ENCODE results near the gene ZNF827.

ZNF827 gene

GRCh38 chr4:145867406-145867805 lies 71.2 kb downstream of the ZNF827 start:
- peaks cover 57% of the 10 kb centered on the region; the same call in 1 of the 2 replicates for H3K36me3 ChIP-seq (ENCODE audit: insufficient read depth, low read length)

GRCh38 chr4:145866991-145867390 lies 71.6 kb downstream of the ZNF827 start:
- peaks cover 56% of the 10 kb centered on the region; the same call in 1 of the 2 replicates for H3K36me3 ChIP-seq (ENCODE audit: insufficient read depth, low read length)
- no peak overlapping the region for H2AFZ ChIP-seq (ENCODE audit: low read length)
- H3K9me3 ChIP-seq (ENCODE audit: insufficient read depth, low read depth, low read length) = no peaks in the 10 kb centered on the region
- H3K9me2 ChIP-seq (replicated peaks; ENCODE audit: low read depth, low read length) = no peaks in the 10 kb centered on the region
- TF ChIP-seq EZH2phosphoT487 (IDR thresholded peaks at IDR 0.05; ENCODE audit: borderline replicate concordance) (no peak), CTCF (conservative IDR thresholded peaks at IDR 0.05; ENCODE audit: low read length) (no peak)
- H3K4me2 ChIP-seq (ENCODE audit: low read depth, low read length, poor library complexity, severe bottlenecking) = no peak overlapping the region
- peaks cover 33% of the 10 kb centered on the region for H3K79me2 ChIP-seq (ENCODE audit: insufficient read depth, low read length)
- no peak overlapping the region for H3K9ac ChIP-seq (ENCODE audit: low read depth, low read length, poor library complexity, severe bottlenecking)
- H3K4me3 ChIP-seq (ENCODE audit: low read length, poor library complexity, severe bottlenecking) = no peak overlapping the region
- peaks cover 21% of the 10 kb centered on the region for H3K4me1 ChIP-seq (ENCODE audit: insufficient read depth, low read length, poor library complexity, severe bottlenecking)
- H3F3A ChIP-seq (ENCODE audit: low read depth) = 0 out of 2 replicates have a peak, but pooled peaks cover 3% of the 10 kb centered on the region
- peaks cover 8% of the 10 kb centered on the region for H4K20me1 ChIP-seq (ENCODE audit: insufficient read depth, low read length, poor library complexity, severe bottlenecking)
- H3K27me3 ChIP-seq (ENCODE audit: insufficient read depth, low read length, poor library complexity, severe bottlenecking) = no peaks in the 10 kb centered on the region

More at GRCh38 chr4:145867406-145867805, 71.2 kb downstream of the ZNF827 start:
- H3K9me2 ChIP-seq (replicated peaks; ENCODE audit: low read depth, low read length) = no peaks in the 10 kb centered on the region
- 0 out of 2 replicates have a peak, but pooled peaks cover 3% of the 10 kb centered on the region for H3F3A ChIP-seq (ENCODE audit: low read depth)
- peaks cover 8% of the 10 kb centered on the region for H4K20me1 ChIP-seq (ENCODE audit: insufficient read depth, low read length, poor library complexity, severe bottlenecking)
- no peak overlapping the region for H3K9ac ChIP-seq (ENCODE audit: low read depth, low read length, poor library complexity, severe bottlenecking)
- H3K4me3 ChIP-seq (ENCODE audit: low read length, poor library complexity, severe bottlenecking) = no peak overlapping the region
- peaks cover 22% of the 10 kb centered on the region for H3K4me1 ChIP-seq (ENCODE audit: insufficient read depth, low read length, poor library complexity, severe bottlenecking)
- H2AFZ ChIP-seq (ENCODE audit: low read length) = no peak overlapping the region
- H3K79me2 ChIP-seq (ENCODE audit: insufficient read depth, low read length) = peaks cover 34% of the 10 kb centered on the region
- H3K27me3 ChIP-seq (ENCODE audit: insufficient read depth, low read length, poor library complexity, severe bottlenecking) = no peaks in the 10 kb centered on the region
- no peaks in the 10 kb centered on the region for H3K9me3 ChIP-seq (ENCODE audit: insufficient read depth, low read depth, low read length)
- H3K4me2 ChIP-seq (ENCODE audit: low read depth, low read length, poor library complexity, severe bottlenecking) = no peak overlapping the region
- no peak for TF ChIP-seq EZH2phosphoT487 (IDR thresholded peaks at IDR 0.05; ENCODE audit: borderline replicate concordance)
- TF ChIP-seq CTCF (conservative IDR thresholded peaks at IDR 0.05; ENCODE audit: low read length) = no peak

- Histone ChIP-seq H3K4me3 (ENCODE audit: low read length, poor library complexity, severe bottlenecking) (no peak overlapping the region), H2AFZ (ENCODE audit: low read length) (no peak overlapping the region), H3K9me2 (replicated peaks; ENCODE audit: low read depth, low read length) (no peaks in the 10 kb centered on the region), H3K79me2 (ENCODE audit: insufficient read depth, low read length) (peaks cover 32% of the 10 kb centered on the region), H3K9ac (ENCODE audit: low read depth, low read length, poor library complexity, severe bottlenecking) (no peak overlapping the region), H3K4me2 (ENCODE audit: low read depth, low read length, poor library complexity, severe bottlenecking) (no peak overlapping the region), H3K9me3 (ENCODE audit: insufficient read depth, low read depth, low read length) (no peaks in the 10 kb centered on the region), H3K4me1 (ENCODE audit: insufficient read depth, low read length, poor library complexity, severe bottlenecking) (peaks cover 8% of the 10 kb centered on the region), H3K36me3 (ENCODE audit: insufficient read depth, low read length) (peaks cover 66% of the 10 kb centered on the region), H4K20me1 (ENCODE audit: insufficient read depth, low read length, poor library complexity, severe bottlenecking) (peaks cover 8% of the 10 kb centered on the region), H3F3A (ENCODE audit: low read depth) (0 out of 2 replicates have a peak, but pooled peaks cover 3% of the 10 kb centered on the region), H3K27me3 (ENCODE audit: insufficient read depth, low read length, poor library complexity, severe bottlenecking) (no peaks in the 10 kb centered on the region)
- TF ChIP-seq EZH2phosphoT487 (IDR thresholded peaks at IDR 0.05; ENCODE audit: borderline replicate concordance) (no peak), CTCF (conservative IDR thresholded peaks at IDR 0.05; ENCODE audit: low read length) (no peak)
These were observed 73.2 kb downstream of the ZNF827 start for GRCh38 chr4:145865274-145865941.

All from Loucy (cell line).